Transverse colon (tissue), 4 donors: Measurements from ENCODE around the gene NDUFAF2.

Experiments used
- CTCF ChIP-seq, 5 experiments: fragments of 200-600 bp in 3 of 5; fragments of 450-650 bp in 2 of 5; sonication (generic) in 3 of 5; IDR thresholded peaks; 1 replicate in 2 of 5; 2 replicates in 3 of 5; pipeline ENCODE4 v1.5.1; 2016 to 2017; ENCODE audit warnings: antibody characterized with exemption in 5 of 5, inconsistent platforms in 3 of 5, mild to moderate bottlenecking in 2 of 5, moderate library complexity in 1 of 5
- POLR2AphosphoS5 ChIP-seq, 3 donors: sonication (generic); formaldehyde crosslinking; IDR thresholded peaks; one replicate each; pipeline ENCODE4 v1.6.1; 2016; ENCODE audit warnings: antibody characterized with exemption in 3 of 3

- no peak for TF ChIP-seq CTCF (IDR thresholded peaks at IDR 0.05)
- no peak for TF ChIP-seq POLR2AphosphoS5 (IDR thresholded peaks at IDR 0.05)
Measured at GRCh38 chr5:61100437-61100836, 155.4 kb downstream of the NDUFAF2 start.
